Mesenchymal stem cell (in vitro differentiated cells and primary cell): ENCODE data around the gene SPATA12.

Source experiments
- DNase-seq: peaks from one replicate; pipeline ENCODE4 v3.0.0-alpha.2; 2013
- H2AFZ ChIP-seq: one replicate; pipeline ENCODE4 v1.6.1; 2013; ENCODE audit warnings: low read depth, mild to moderate bottlenecking, control low read depth, inconsistent platforms, low read length, moderate library complexity
- H2AK5ac ChIP-seq: 2 replicates; pipeline ENCODE4 v1.6.1; 2013; ENCODE audit warnings: low read length, moderate library complexity, mild to moderate bottlenecking, inconsistent platforms; ENCODE audit not compliant: severe bottlenecking
- H2BK120ac ChIP-seq: one replicate; pipeline ENCODE4 v1.6.1; 2013; ENCODE audit warnings: low read depth, mild to moderate bottlenecking, inconsistent platforms, low read length, moderate library complexity
- H2BK12ac ChIP-seq, 2 experiments: one replicate each; pipeline ENCODE4 v1.6.1; 2013; ENCODE audit warnings: inconsistent platforms in 2 of 2, low read length in 2 of 2, mild to moderate bottlenecking in 2 of 2, moderate library complexity in 2 of 2, control low read depth in 1 of 2
- H2BK15ac ChIP-seq: one replicate; pipeline ENCODE4 v1.6.1; 2013; ENCODE audit warnings: mild to moderate bottlenecking, low read depth, inconsistent platforms; ENCODE audit not compliant: poor library complexity, severe bottlenecking
- H2BK5ac ChIP-seq: 2 replicates; pipeline ENCODE4 v1.6.1; 2013; ENCODE audit warnings: low read depth, mild to moderate bottlenecking, low read length, control low read depth, inconsistent platforms; ENCODE audit not compliant: poor library complexity, severe bottlenecking
- H3K14ac ChIP-seq, 2 experiments: one replicate each; pipeline ENCODE4 v1.6.1; 2013; ENCODE audit warnings: inconsistent platforms in 2 of 2, low read length in 2 of 2, control low read depth in 1 of 2, mild to moderate bottlenecking in 1 of 2, moderate library complexity in 1 of 2
- H3K18ac ChIP-seq, 2 experiments: one replicate each; pipeline ENCODE4 v1.6.1; 2013; ENCODE audit warnings: inconsistent platforms in 2 of 2, low read length in 2 of 2, control low read depth in 1 of 2, low read depth in 1 of 2, mild to moderate bottlenecking in 1 of 2
- H3K23ac ChIP-seq, 2 experiments: one replicate each; pipeline ENCODE4 v1.6.1; 2013; ENCODE audit warnings: inconsistent platforms in 2 of 2, low read length in 2 of 2, mild to moderate bottlenecking in 2 of 2, moderate library complexity in 2 of 2, control low read depth in 1 of 2
- H3K27ac ChIP-seq: 2 replicates; pipeline ENCODE4 v1.5.1; 2013; ENCODE audit warnings: mild to moderate bottlenecking, moderate library complexity, low read length, control low read depth, inconsistent platforms; ENCODE audit not compliant: poor library complexity, severe bottlenecking
- H3K27me3 ChIP-seq, 2 experiments: 2 replicates each; pipeline versions ENCODE4 v1.6.1 to v1.7.0; 2013; ENCODE audit warnings: low read length in 2 of 2, mild to moderate bottlenecking in 2 of 2, moderate library complexity in 2 of 2, control low read depth in 1 of 2, inconsistent platforms in 1 of 2; ENCODE audit not compliant: control insufficient read depth in 1 of 2, insufficient read depth in 1 of 2
- H3K36me3 ChIP-seq, 2 experiments: 2 replicates each; pipeline versions ENCODE4 v1.6.1 to v1.7.0; 2013; ENCODE audit warnings: low read length in 2 of 2, control low read depth in 1 of 2, inconsistent platforms in 1 of 2, low read depth in 1 of 2, mild to moderate bottlenecking in 1 of 2; ENCODE audit not compliant: insufficient read depth in 2 of 2, control insufficient read depth in 1 of 2
- H3K4ac ChIP-seq, 2 experiments: one replicate each; pipeline ENCODE4 v1.6.1; 2013; ENCODE audit warnings: inconsistent platforms in 2 of 2, low read length in 2 of 2, mild to moderate bottlenecking in 2 of 2, moderate library complexity in 2 of 2, control low read depth in 1 of 2, low read depth in 1 of 2
- H3K4me1 ChIP-seq: 2 replicates; pipeline ENCODE4 v1.6.1; 2013; ENCODE audit warnings: low read depth, low read length, control low read depth; ENCODE audit not compliant: control insufficient read depth, insufficient read depth
- H3K4me2 ChIP-seq: 2 replicates; pipeline ENCODE4 v1.6.1; 2013; ENCODE audit warnings: low read length, mild to moderate bottlenecking, inconsistent platforms; ENCODE audit not compliant: poor library complexity, severe bottlenecking
- H3K4me3 ChIP-seq, 2 experiments: 2 replicates each; pipeline versions ENCODE4 v1.5.1 to v1.7.0; 2013; ENCODE audit warnings: low read length in 2 of 2, mild to moderate bottlenecking in 2 of 2, control low read depth in 1 of 2, low read depth in 1 of 2; ENCODE audit not compliant: insufficient read depth in 1 of 2
- H3K79me1 ChIP-seq: replicated peaks from 2 replicates; pipeline ENCODE4 v1.6.1; 2013; ENCODE audit warnings: mild to moderate bottlenecking, control low read depth, low read length, inconsistent platforms; ENCODE audit not compliant: poor library complexity, severe bottlenecking
- H3K9ac ChIP-seq: 2 replicates; pipeline ENCODE4 v1.7.0; 2013; ENCODE audit warnings: mild to moderate bottlenecking, low read length, moderate library complexity
- H3K9me3 ChIP-seq: 2 replicates; pipeline ENCODE4 v1.7.0; 2013; ENCODE audit warnings: mild to moderate bottlenecking, low read length; ENCODE audit not compliant: control insufficient read depth
- H4K8ac ChIP-seq: one replicate; pipeline ENCODE4 v1.6.1; 2013; ENCODE audit warnings: inconsistent platforms, mild to moderate bottlenecking, low read length, moderate library complexity
- H4K91ac ChIP-seq: one replicate; pipeline ENCODE4 v1.6.1; 2013; ENCODE audit warnings: mild to moderate bottlenecking, low read length, inconsistent platforms
- WGBS: methylation state at CpG from one replicate; pipeline ENCODE4 v1.1.7; 2013; ENCODE audit warnings: mixed read lengths; 5-methylcytosine and 5-hydroxymethylcytosine counted together

Gene SPATA12

DNA sequence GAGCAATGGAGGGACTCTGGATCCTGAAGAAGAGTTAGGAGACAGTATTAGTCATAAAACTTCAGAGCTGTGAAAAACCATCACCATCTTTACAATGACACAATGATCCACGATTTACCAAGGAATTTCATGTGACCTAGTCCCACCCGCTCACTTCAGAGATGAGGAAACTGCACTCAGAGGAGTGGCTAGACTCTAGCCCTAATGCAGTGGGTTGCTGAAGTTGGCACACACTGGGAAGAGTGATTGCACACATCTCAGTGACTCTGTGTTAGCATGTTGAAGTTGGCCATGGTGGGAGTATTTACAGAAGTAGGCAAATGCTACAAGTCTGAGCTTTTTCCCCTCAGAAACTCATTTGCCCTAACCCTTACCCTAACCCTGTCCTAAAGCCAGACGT lies 35.2 kb upstream of the SPATA12 start:
- no peaks in the 10 kb centered on the region for H3K79me1 ChIP-seq
- DNase-seq: no peak
- no peak overlapping the region for H3K14ac ChIP-seq
- H3K27ac ChIP-seq: no peak overlapping the region
- H4K8ac ChIP-seq: no peak overlapping the region
- peaks cover 6% of the 10 kb centered on the region for H3K4me1 ChIP-seq
- H3K36me3 ChIP-seq: peaks cover 0 to 24% of the 10 kb centered on the region in 2 experiments
- WGBS: 94% methylated on average over 3 of the region's 3 CpGs
- H2AK5ac ChIP-seq: no peak overlapping the region
- no peak overlapping the region for H4K91ac ChIP-seq
- H3K9ac ChIP-seq: no peak overlapping the region
- no peak overlapping the region for H3K18ac ChIP-seq
- no peak overlapping the region for H3K4ac ChIP-seq
- H3K9me3 ChIP-seq: no peaks in the 10 kb centered on the region
- H3K4me2 ChIP-seq: no peak overlapping the region
- H2BK120ac ChIP-seq: no peak overlapping the region
- H2AFZ ChIP-seq: no peak overlapping the region
- no peaks in the 10 kb centered on the region for H3K27me3 ChIP-seq
- H2BK15ac ChIP-seq: no peak overlapping the region
- H2BK5ac ChIP-seq: no peak overlapping the region
- no peak overlapping the region for H3K4me3 ChIP-seq
- H3K23ac ChIP-seq: no peak overlapping the region
- no peak overlapping the region for H2BK12ac ChIP-seq

- H2AFZ ChIP-seq: no peak overlapping the region
- H3K4ac ChIP-seq: no peak overlapping the region
- no peak overlapping the region for H4K91ac ChIP-seq
- peak; percentile 38 for DNase-seq
- 73% methylated on average over 2 of the region's 2 CpGs for WGBS
- H2BK120ac ChIP-seq: no peak overlapping the region
- no peaks in the 10 kb centered on the region for H3K79me1 ChIP-seq
- H3K36me3 ChIP-seq: peaks cover 0 to 34% of the 10 kb centered on the region in 2 experiments
- H3K4me1 ChIP-seq: peaks cover 6% of the 10 kb centered on the region
- H2BK15ac ChIP-seq: no peak overlapping the region
- H3K27ac ChIP-seq: no peak overlapping the region
- H3K9me3 ChIP-seq: no peaks in the 10 kb centered on the region
- no peak overlapping the region for H2BK12ac ChIP-seq
- no peak overlapping the region for H3K4me3 ChIP-seq
- H3K18ac ChIP-seq: no peak overlapping the region
- H2AK5ac ChIP-seq: no peak overlapping the region
- no peaks in the 10 kb centered on the region for H3K27me3 ChIP-seq
- H3K9ac ChIP-seq: no peak overlapping the region
- H3K14ac ChIP-seq: no peak overlapping the region
- H4K8ac ChIP-seq: no peak overlapping the region
- no peak overlapping the region for H3K23ac ChIP-seq
- no peak overlapping the region for H3K4me2 ChIP-seq
- H2BK5ac ChIP-seq: no peak overlapping the region
Measured at GRCh38 chr3:57026944-57027343, 33.5 kb upstream of the SPATA12 start.

- H3K4me1 ChIP-seq: peaks cover 6% of the 10 kb centered on the region
- H3K9me3 ChIP-seq: no peaks in the 10 kb centered on the region
- H3K79me1 ChIP-seq: no peaks in the 10 kb centered on the region
- H2AK5ac ChIP-seq: no peak overlapping the region
- H2BK15ac ChIP-seq: no peak overlapping the region
- no peak overlapping the region for H3K4me3 ChIP-seq
- H3K36me3 ChIP-seq: peaks cover 0 to 50% of the 10 kb centered on the region in 2 experiments
- no peak overlapping the region for H3K23ac ChIP-seq
- H3K14ac ChIP-seq: no peak overlapping the region
- H2BK5ac ChIP-seq: no peak overlapping the region
- no peak for DNase-seq
- H4K8ac ChIP-seq: no peak overlapping the region
- WGBS: 92% methylated on average over 2 of the region's 2 CpGs
- H3K18ac ChIP-seq: no peak overlapping the region
- no peak overlapping the region for H3K9ac ChIP-seq
- H2AFZ ChIP-seq: no peak overlapping the region
- H2BK120ac ChIP-seq: no peak overlapping the region
- H3K27ac ChIP-seq: no peak overlapping the region
- H4K91ac ChIP-seq: no peak overlapping the region
- H2BK12ac ChIP-seq: no peak overlapping the region
- peaks cover 0 to 7% of the 10 kb centered on the region in 2 experiments for H3K27me3 ChIP-seq
- H3K4ac ChIP-seq: no peak overlapping the region
- no peak overlapping the region for H3K4me2 ChIP-seq
Measured at GRCh38 chr3:57029383-57029782, 31.1 kb upstream of the SPATA12 start.

DNA sequence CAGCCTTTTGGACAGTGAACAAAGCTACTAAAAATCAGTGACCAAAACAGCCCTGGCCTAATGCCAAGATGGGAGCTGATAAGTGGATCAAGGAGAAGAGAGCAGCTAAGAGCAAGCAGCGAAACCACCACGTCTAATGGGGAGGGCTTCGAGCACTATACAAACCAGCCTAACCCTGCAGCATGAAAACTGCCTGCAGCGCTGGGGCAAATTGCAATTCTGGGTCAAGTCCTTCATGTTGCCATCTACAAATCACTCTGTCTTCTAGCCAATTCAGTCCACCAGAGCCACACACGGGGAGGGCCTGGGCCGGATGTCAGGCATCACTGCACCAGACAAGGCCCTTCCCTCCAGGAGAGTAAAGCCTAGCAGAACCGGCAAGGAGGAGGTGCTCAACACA lies 30.5 kb upstream of the SPATA12 start:
- no peak overlapping the region for H2AFZ ChIP-seq
- no peak for DNase-seq
- no peak overlapping the region for H2BK12ac ChIP-seq
- no peak overlapping the region for H3K4me3 ChIP-seq
- no peak overlapping the region for H3K18ac ChIP-seq
- H3K27ac ChIP-seq: no peak overlapping the region
- H2BK5ac ChIP-seq: no peak overlapping the region
- H3K9ac ChIP-seq: no peak overlapping the region
- peaks cover 0 to 7% of the 10 kb centered on the region in 2 experiments for H3K27me3 ChIP-seq
- H3K9me3 ChIP-seq: no peaks in the 10 kb centered on the region
- H2AK5ac ChIP-seq: no peak overlapping the region
- no peak overlapping the region for H3K4ac ChIP-seq
- H3K4me2 ChIP-seq: no peak overlapping the region
- no peak overlapping the region for H2BK15ac ChIP-seq
- H4K8ac ChIP-seq: no peak overlapping the region
- no peaks in the 10 kb centered on the region for H3K79me1 ChIP-seq
- peaks cover 6% of the 10 kb centered on the region for H3K4me1 ChIP-seq
- H4K91ac ChIP-seq: no peak overlapping the region
- no peak overlapping the region for H3K14ac ChIP-seq
- H3K36me3 ChIP-seq: peaks cover 0 to 48% of the 10 kb centered on the region in 2 experiments
- no peak overlapping the region for H3K23ac ChIP-seq
- H2BK120ac ChIP-seq: no peak overlapping the region
- 70% methylated on average over 7 of the region's 7 CpGs for WGBS
